Activated CD4-positive, alpha-beta T cell treated with anti-CD3 and anti-CD28 coated beads, Interleukin-2, amount 10 ng/mL, durations not matched to agents 7 days and 5 days (primary cell): ENCODE measurements around the gene KRTAP17-1. TPM values are rescaled to one million over a fixed set of nuclear protein-coding genes. Genes with fewer than 3 reads are reported as not detected.

Experiments used
- CTCF ChIA-PET: fragments of 350-600 bp; sonication (Branson Sonifier 250); formaldehyde crosslinking; loops from one replicate; lab custom pipeline; 2021; ENCODE audit warnings: antibody characterized with exemption; lab: Charles Lee
- POLR2A ChIA-PET: fragments of 350-600 bp; sonication (Branson Sonifier 250); formaldehyde crosslinking; loops from one replicate; lab custom pipeline; 2021; ENCODE audit warnings: antibody characterized with exemption; lab: Charles Lee
- DNase-seq: peaks from one replicate; pipeline ENCODE4 v3.0.0-alpha.2; 2020
- H3K27ac Mint-ChIP-seq: one replicate; pipeline ENCODE4 v1.8.0; 2021; ENCODE audit warnings: mild to moderate bottlenecking, moderate library complexity, mixed read lengths
- H3K27me3 Mint-ChIP-seq: one replicate; pipeline ENCODE4 v1.8.0; 2021; ENCODE audit warnings: mixed read lengths
- H3K36me3 Mint-ChIP-seq: one replicate; pipeline ENCODE4 v1.8.0; 2021; ENCODE audit warnings: low read depth, mixed read lengths
- H3K4me1 Mint-ChIP-seq: one replicate; pipeline ENCODE4 v1.8.0; 2021; ENCODE audit warnings: mixed read lengths
- H3K4me3 Mint-ChIP-seq: one replicate; pipeline ENCODE4 v1.8.0; 2021; ENCODE audit warnings: mild to moderate bottlenecking, moderate library complexity, mixed read lengths
- H3K9me3 Mint-ChIP-seq: one replicate; pipeline ENCODE4 v1.8.0; 2021; ENCODE audit warnings: mixed read lengths
- total RNA-seq, 2 experiments: library from RNA; stranded (reverse); gene quantifications; one replicate each; pipeline ENCODE4 v1.2.3, GENCODE V29; 2021

Gene KRTAP17-1
- total RNA-seq, 2 experiments from 2014 or later = not detected

DNA sequence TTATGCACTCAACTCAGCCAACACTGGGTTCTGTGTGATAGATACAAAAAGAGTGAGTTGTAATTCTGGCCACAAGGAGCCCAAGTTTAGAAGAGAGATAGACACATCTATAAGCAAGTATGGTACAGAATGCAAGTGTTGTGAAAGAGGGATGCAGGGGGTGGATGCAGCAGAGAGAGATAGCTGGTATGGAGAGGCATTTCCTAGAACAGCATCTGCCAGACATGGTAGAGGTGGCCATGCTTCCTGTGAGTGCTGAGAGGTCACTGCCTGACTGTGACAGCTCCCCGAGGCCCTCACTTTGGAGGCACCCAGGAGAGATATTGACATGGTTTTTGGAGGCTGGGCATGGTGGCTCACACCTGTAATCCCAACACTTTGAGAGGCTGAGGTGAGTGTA is 4.4 kb downstream of the KRTAP17-1 start:
- Mint-ChIP-seq H3K4me1 (peaks cover 53% of the 10 kb centered on the region), H3K36me3 (peaks cover 4% of the 10 kb centered on the region), H3K4me3 (no peak overlapping the region), H3K9me3 (peaks cover 6% of the 10 kb centered on the region), H3K27me3 (peaks cover 4% of the 10 kb centered on the region), H3K27ac (no peak overlapping the region)
- POLR2A ChIA-PET = no interaction called here
- CTCF ChIA-PET = interaction anchor here (0.6 to 1.9 kb wide), 3 partner anchors 9 to 11 kb away, joined by 3 to 10 read pairs (median 3); partner anchors contain the start of gene KRTAP29-1
- DNase-seq = no peak

- peak; percentile 52 for DNase-seq
- POLR2A ChIA-PET = interaction anchor here (0.6 kb wide), 1 partner anchor 165 kb away, joined by 4 read pairs; no protein-coding TSS in a partner anchor
- H3K27me3 Mint-ChIP-seq = peaks cover 4% of the 10 kb centered on the region
- peak within 1 kb of the TSS; percentile 61 for H3K4me3 Mint-ChIP-seq
- peak within 1 kb of the TSS; percentile 97 for H3K27ac Mint-ChIP-seq
- CTCF ChIA-PET = interaction anchor here (0.9 to 1.3 kb wide), 3 partner anchors 22 to 240 kb away, joined by 3 read pairs; partner anchors contain the start of gene KRT33A
- peaks cover 6% of the 10 kb centered on the region for H3K9me3 Mint-ChIP-seq
- H3K4me1 Mint-ChIP-seq = peaks cover 53% of the 10 kb centered on the region
- H3K36me3 Mint-ChIP-seq = peaks cover 4% of the 10 kb centered on the region
Measured at GRCh38 chr17:41308918-41309359, 6.6 kb downstream of the KRTAP17-1 start, which contains the start of gene KRTAP16-1. Gene KRTAP16-1, minus strand, starts transcription at chr17:41309309. Its CDS starts 56 bp downstream, at chr17:41309253.

- Mint-ChIP-seq H3K36me3 (peaks cover 4% of the 10 kb centered on the region), H3K4me3 (peak overlapping the region; percentile 61), H3K27ac (peak overlapping the region; percentile 97), H3K9me3 (peaks cover 6% of the 10 kb centered on the region), H3K27me3 (peaks cover 4% of the 10 kb centered on the region), H3K4me1 (peaks cover 53% of the 10 kb centered on the region)
- POLR2A ChIA-PET = interaction anchor here (0.6 kb wide), 1 partner anchor 165 kb away, joined by 4 read pairs; no protein-coding TSS in a partner anchor
- DNase-seq = peak; percentile 85
- CTCF ChIA-PET = interaction anchor here (0.6 to 1.4 kb wide), 5 partner anchors 22 to 1206 kb away, joined by 3 to 4 read pairs (median 3); partner anchors contain the start of gene KRT33A
Measured at GRCh38 chr17:41308251-41308917, 7.1 kb downstream of the KRTAP17-1 start.

DNA sequence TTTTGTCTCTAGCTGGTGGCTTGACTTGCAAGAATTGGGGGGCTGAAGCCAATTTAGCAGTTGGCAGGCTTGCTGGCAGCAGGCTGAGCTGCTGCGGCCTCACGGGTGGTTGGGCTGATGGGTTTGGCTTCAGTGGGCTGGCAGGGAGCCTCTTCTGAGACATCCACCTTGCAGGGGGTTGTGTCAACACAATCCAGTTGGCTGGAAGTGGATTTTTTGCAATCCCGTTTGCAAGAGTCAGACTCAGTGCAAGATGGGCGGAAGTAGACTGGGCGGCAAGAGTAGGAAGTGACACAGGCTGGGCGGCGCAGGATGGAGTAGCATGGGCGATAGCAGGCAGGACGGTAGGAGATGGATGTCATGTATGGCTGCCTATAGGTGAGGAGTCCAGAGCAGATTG is 7.9 kb downstream of the KRTAP17-1 start:
- peaks cover 6% of the 10 kb centered on the region for H3K9me3 Mint-ChIP-seq
- no peak for DNase-seq
- CTCF ChIA-PET = interaction anchor here (1.2 to 1.4 kb wide), 4 partner anchors 9 to 355 kb away, joined by 3 to 4 read pairs (median 4); no protein-coding TSS in a partner anchor
- H3K27ac Mint-ChIP-seq = peak overlapping the region; percentile 97
- POLR2A ChIA-PET = no interaction called here
- peaks cover 53% of the 10 kb centered on the region for H3K4me1 Mint-ChIP-seq
- H3K27me3 Mint-ChIP-seq = peaks cover 4% of the 10 kb centered on the region
- H3K4me3 Mint-ChIP-seq = no peak overlapping the region
- H3K36me3 Mint-ChIP-seq = peaks cover 4% of the 10 kb centered on the region

- POLR2A ChIA-PET = no interaction called here
- CTCF ChIA-PET = interaction anchor here (0.7 kb wide), 1 partner anchor 363 kb away, joined by 3 read pairs; no protein-coding TSS in a partner anchor
- no peaks in the 10 kb centered on the region for H3K27me3 Mint-ChIP-seq
- H3K4me3 Mint-ChIP-seq = no peak overlapping the region
- peaks cover 35% of the 10 kb centered on the region for H3K4me1 Mint-ChIP-seq
- no peak for DNase-seq
- H3K36me3 Mint-ChIP-seq = peaks cover 3% of the 10 kb centered on the region
- H3K27ac Mint-ChIP-seq = no peak overlapping the region
- H3K9me3 Mint-ChIP-seq = peaks cover 7% of the 10 kb centered on the region
Measured at GRCh38 chr17:41304091-41304490, 11.4 kb downstream of the KRTAP17-1 start.

- peaks cover 3% of the 10 kb centered on the region for H3K36me3 Mint-ChIP-seq
- H3K9me3 Mint-ChIP-seq = peaks cover 7% of the 10 kb centered on the region
- no peak for DNase-seq
- H3K4me3 Mint-ChIP-seq = no peak overlapping the region
- no peaks in the 10 kb centered on the region for H3K27me3 Mint-ChIP-seq
- ChIA-PET CTCF (interaction anchor here (1.3 to 1.7 kb wide), 3 partner anchors 8 to 360 kb away, joined by 3 read pairs; no protein-coding TSS in a partner anchor), POLR2A (no interaction called here)
- no peak overlapping the region for H3K27ac Mint-ChIP-seq
- H3K4me1 Mint-ChIP-seq = peaks cover 24% of the 10 kb centered on the region
Measured at GRCh38 chr17:41302981-41303380, 12.5 kb downstream of the KRTAP17-1 start.

GRCh38 chr17:41301916-41302901 is 13.3 kb downstream of the KRTAP17-1 start, which contains the start of gene KRTAP29-1:
Gene KRTAP29-1, minus strand, starts transcription at chr17:41302851. Its CDS starts 0 bp downstream, at chr17:41302851.
- DNase-seq = no peak
- POLR2A ChIA-PET = no interaction called here
- peaks cover 7% of the 10 kb centered on the region for H3K9me3 Mint-ChIP-seq
- peaks cover 16% of the 10 kb centered on the region for H3K4me1 Mint-ChIP-seq
- CTCF ChIA-PET = interaction anchor here (1.2 to 1.7 kb wide), 4 partner anchors 9 to 360 kb away, joined by 3 read pairs; no protein-coding TSS in a partner anchor
- peak within 1 kb of the TSS; percentile 44 for H3K27ac Mint-ChIP-seq
- H3K27me3 Mint-ChIP-seq = no peaks in the 10 kb centered on the region
- no peak within 1 kb of the TSS for H3K4me3 Mint-ChIP-seq
- peaks cover 3% of the 10 kb centered on the region for H3K36me3 Mint-ChIP-seq

GRCh38 chr17:41301204-41301790 is 14.2 kb downstream of the KRTAP17-1 start:
- Mint-ChIP-seq H3K9me3 (peaks cover 7% of the 10 kb centered on the region), H3K36me3 (peaks cover 3% of the 10 kb centered on the region), H3K27ac (no peak overlapping the region), H3K4me1 (peaks cover 8% of the 10 kb centered on the region), H3K27me3 (peaks cover 3% of the 10 kb centered on the region), H3K4me3 (no peak overlapping the region)
- POLR2A ChIA-PET = no interaction called here
- CTCF ChIA-PET = interaction anchor here (0.6 to 1.2 kb wide), 3 partner anchors 10 to 896 kb away, joined by 3 read pairs; no protein-coding TSS in a partner anchor
- no peak for DNase-seq

DNA sequence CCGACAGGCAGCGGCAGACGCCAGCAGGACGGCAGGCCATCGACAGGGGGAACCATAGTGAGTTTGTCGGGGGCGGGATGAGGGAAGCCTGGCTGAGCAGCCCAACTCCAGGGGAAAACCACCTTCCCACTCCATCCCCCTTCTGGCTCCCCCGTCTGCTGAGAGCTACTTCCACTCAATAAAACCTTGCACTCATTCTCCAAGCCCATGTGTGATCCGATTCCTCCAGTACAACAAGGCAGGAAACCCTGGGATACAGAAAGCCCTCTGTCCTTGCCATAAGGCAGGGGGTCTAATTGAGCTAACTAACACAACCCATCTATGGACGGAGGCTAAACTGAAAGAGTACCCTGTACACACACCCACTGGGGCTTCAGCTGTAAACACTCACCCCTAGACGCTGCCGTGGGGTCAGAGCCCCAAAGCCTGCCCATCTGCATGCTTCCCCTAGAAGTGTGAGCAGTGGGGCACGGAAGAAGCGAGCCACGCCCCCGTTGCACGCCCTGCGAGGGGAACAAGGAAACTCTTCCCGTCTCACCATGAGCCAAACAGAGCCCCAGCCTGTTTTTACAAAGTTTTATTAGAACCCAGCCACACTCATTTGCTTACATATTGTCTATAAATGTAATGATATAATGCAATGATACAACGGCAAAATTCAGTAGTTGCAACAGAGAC is 16.9 kb downstream of the KRTAP17-1 start:
- H3K9me3 Mint-ChIP-seq = peaks cover 7% of the 10 kb centered on the region
- no peak overlapping the region for H3K27ac Mint-ChIP-seq
- peaks cover 8% of the 10 kb centered on the region for H3K4me1 Mint-ChIP-seq
- H3K27me3 Mint-ChIP-seq = peaks cover 8% of the 10 kb centered on the region
- no peak overlapping the region for H3K4me3 Mint-ChIP-seq
- ChIA-PET CTCF (no interaction called here), POLR2A (no interaction called here)
- H3K36me3 Mint-ChIP-seq = peaks cover 3% of the 10 kb centered on the region
- DNase-seq = no peak

DNA sequence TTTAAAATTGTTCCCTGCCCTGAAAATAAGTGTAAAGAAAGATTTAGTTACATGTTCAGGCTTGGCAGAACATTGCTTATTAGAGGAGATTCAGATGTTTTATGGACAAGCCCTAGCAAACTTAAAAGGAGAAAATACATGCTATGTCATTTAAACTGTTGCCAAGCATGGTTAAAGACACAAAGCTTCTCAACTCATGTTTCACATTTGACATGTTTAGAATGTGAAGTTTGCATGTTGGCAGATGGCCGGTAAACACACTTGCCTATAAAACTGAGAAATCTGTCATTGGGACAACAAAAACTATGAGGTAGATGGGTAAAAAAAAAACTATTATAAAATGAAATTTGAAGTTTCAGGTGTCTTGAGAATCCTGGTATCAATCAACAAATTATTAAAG is 18.7 kb downstream of the KRTAP17-1 start:
- ChIA-PET CTCF (no interaction called here), POLR2A (no interaction called here)
- Mint-ChIP-seq H3K27me3 (peaks cover 8% of the 10 kb centered on the region), H3K9me3 (peaks cover 7% of the 10 kb centered on the region), H3K4me1 (peaks cover 7% of the 10 kb centered on the region), H3K4me3 (no peak overlapping the region), H3K27ac (no peak overlapping the region), H3K36me3 (peaks cover 3% of the 10 kb centered on the region)
- DNase-seq = no peak

GRCh38 chr17:41294016-41294415 is 21.5 kb downstream of the KRTAP17-1 start:
- Mint-ChIP-seq H3K27ac (no peak overlapping the region), H3K4me3 (no peak overlapping the region), H3K36me3 (no peaks in the 10 kb centered on the region), H3K27me3 (peaks cover 8% of the 10 kb centered on the region), H3K4me1 (no peaks in the 10 kb centered on the region), H3K9me3 (no peaks in the 10 kb centered on the region)
- POLR2A ChIA-PET = no interaction called here
- CTCF ChIA-PET = no interaction called here
- no peak for DNase-seq
